Smooth muscle cell of the coronary artery (primary cell): ENCODE results near the gene SMIM11. TPM values are rescaled to one million over a fixed set of nuclear protein-coding genes. Genes with fewer than 3 reads are reported as not detected.

Experiments
- total RNA-seq: library from RNA; depleted of rRNA; stranded (reverse); fragments of >200 nt; gene quantifications from 2 replicates; pipeline ENCODE4 v1.2.3, GENCODE V29; 2014; ENCODE audit warnings: low replicate concordance

SMIM11 gene, protein sequence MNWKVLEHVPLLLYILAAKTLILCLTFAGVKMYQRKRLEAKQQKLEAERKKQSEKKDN
- 2.7 and 5.0 TPM in 2 replicates for total RNA-seq

DNA sequence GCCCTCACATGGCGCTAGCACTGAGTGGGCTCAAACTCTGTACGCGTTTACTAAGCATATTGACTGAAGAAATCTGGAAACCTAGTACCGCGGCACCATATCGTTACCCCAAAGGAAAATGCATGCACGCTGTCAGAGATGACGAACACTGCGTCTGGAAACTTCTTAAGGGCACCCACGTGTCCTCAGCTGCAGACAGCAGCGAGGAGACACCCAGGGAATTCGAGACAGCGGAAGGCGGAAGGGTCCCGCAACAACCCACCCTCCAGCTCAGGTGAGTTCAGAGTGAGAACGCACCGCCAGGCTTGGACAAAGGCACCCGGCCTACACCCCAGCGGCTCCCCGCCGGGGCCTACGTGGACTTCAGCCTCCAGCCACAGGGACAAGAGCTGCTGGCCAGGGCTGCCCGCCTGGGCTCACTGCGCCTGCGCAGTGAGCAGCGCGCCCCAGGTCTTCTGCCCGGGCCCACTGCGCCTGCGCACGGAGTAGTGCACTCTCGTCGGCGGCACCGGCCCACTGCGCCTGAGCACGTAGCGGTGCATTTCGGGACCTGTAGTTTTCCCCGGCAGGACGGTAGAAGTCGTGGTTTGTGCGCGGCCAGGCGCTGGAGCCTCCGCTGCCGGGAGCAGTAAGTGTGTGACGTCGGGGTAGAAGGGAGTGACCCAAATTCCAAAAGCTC is at the start of gene SMIM11:
TSS of gene SMIM11 (plus strand) at position 568 of the 679 bp plus-strand sequence. CDS start 3,998 bp downstream, outside the sequence.

DNA sequence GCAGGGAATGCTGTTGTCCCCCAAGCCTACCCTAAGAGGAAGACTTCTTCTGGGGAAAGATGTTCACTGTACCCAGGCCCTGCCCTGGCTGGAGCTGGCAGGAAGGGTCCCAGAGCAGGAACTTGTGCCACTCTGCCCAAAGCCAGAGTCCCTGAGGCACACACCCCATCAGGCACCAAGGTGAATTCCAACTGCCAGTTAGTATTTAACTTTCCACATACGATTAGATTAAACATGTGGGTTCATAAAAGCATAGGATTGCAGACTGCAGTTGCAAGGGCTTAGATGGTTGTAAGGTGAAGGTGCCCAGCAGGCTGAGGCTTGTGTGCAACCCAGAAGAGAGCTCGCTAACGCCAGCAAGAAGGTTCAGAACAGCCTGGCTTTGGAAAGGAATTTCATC is 11.6 kb upstream of the SMIM11 start, which contains the start of gene KCNE2:
TSS of gene KCNE2 (plus strand) at position 274 of the 400 bp plus-strand sequence. CDS start 6,473 bp downstream, outside the sequence.

DNA sequence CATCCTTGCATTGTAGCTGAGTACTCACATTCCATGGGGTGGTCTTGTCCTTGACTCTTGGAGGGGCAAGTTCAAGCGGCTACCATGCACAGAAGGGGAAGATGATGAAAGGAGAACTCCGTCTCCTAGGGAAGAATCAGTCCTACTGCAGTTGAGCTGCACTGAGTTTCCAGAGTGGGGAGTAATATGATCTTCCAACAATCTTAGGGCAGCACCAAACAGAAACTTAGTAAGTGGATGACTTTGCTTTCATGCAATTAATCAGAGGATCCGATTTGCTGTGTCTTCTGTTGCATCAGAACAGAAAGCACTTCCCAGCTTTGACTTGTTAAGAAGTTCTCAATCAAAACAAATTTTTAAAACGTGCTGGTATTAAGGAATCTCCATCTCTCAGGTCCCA is 48.5 kb downstream of the SMIM11 start, which contains the start of gene SMIM34:
TSS of gene SMIM34 (minus strand) at position 147 of the 400 bp plus-strand sequence. CDS start at position 35, 112 bp downstream.

Other genes starting within 250 kb of the SMIM11 start
- not detected in 2 replicates for gene KCNE2, start 11.5 kb upstream of the SMIM11 start, total RNA-seq
- not detected in 2 replicates for gene SMIM34, start 48.4 kb downstream of the SMIM11 start, total RNA-seq
- 0.08 and 0.23 TPM in 2 replicates for gene KCNE1, start 136.7 kb downstream of the SMIM11 start, total RNA-seq
- 28.6 and 78.7 TPM in 2 replicates for gene RCAN1, start 239.6 kb downstream of the SMIM11 start, total RNA-seq